ENCODE measurements around the gene ARID5B.

The ARID5B gene

DNA sequence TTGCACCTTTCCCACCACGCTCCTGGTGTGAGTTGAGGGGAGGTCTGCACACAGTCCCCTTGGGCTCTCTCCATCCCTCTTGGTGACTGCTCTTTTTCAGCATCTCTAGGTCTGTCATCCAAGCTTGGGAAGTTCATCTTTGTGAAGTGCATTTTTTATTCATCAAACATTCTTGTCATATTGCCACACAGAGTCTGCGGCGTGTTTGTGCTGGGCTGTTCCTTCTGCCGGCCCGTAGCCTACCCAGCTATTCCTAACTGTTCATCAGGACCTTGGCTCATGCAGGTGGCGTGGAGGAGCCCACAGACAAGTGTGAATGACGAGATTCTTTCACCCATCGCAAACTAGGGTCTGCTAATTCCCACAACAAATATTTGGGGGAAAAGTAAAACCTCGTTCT is 202.4 kb downstream of the ARID5B start:
- DNase-seq (ENCODE audit: low read depth in 2 of 2), result no peak

DNA sequence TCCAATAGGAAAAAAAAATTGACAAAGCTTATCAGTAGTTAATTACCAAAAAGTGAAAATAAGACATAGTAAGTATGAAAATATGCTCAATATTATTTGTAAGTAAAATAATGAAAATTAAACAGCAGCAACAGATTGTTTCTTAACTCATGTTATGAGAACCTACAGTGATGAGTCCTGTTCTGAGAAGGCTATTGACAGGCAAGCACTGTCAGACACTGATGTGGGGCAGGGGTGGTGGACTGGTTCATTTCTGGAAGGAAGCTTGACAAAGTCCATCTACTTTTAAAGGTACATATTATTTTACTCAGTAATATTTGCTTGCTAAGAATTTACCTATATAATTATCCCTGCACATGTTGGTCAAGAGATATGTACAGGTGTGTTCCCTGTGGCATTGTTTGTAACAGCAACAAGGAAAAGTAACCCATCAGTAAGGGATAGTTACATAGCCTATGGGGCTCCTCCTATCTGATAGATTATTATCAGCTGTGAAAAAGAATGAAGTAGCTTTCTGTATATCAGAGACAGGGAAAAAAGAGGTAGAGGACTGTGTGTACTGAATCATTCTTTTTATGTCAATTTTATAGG is 205.5 kb downstream of the ARID5B start:
- DNase-seq (ENCODE audit: low read depth in 2 of 2), result no peak

DNA sequence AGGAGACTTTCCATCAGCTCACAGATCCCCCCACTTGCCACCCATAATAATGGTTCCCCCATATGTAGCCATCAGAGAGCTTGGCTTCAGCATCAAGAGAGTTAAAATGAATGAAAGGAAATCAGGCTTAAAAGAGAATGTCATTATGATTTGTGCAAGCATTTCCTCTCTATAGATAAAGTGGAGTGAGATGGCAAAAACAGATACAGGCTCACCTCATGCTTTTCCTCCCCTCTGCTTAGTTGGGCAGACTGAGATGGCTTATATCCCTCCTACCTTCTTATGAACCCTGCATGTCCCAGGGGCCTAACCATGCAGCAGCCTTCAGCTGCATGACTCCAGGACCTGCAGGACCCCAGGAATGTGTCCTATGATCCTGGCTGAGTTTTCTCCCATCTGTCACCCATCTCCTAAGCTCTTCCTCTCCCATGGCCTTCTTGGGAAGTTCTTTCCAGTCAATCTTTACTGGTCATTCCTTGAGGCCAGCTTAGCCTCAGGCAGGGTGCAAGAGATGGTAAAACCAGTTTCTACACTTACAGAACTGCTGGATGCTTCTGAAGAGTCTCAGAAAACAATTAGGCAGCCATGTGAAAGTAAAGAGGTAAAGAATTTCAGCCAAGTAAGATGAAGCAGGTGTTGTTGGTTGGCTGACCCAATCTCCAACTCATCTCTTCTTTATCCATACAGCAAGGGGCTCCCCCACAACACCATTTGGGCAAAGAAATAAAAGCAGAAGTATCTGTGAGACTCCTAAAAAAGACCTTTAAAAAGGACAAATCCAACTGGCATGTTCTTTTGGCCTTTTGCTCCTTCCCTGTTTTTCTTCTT is 207.5 kb downstream of the ARID5B start:
- DNase-seq (ENCODE audit: low read depth in 2 of 2), result no peak

DNA sequence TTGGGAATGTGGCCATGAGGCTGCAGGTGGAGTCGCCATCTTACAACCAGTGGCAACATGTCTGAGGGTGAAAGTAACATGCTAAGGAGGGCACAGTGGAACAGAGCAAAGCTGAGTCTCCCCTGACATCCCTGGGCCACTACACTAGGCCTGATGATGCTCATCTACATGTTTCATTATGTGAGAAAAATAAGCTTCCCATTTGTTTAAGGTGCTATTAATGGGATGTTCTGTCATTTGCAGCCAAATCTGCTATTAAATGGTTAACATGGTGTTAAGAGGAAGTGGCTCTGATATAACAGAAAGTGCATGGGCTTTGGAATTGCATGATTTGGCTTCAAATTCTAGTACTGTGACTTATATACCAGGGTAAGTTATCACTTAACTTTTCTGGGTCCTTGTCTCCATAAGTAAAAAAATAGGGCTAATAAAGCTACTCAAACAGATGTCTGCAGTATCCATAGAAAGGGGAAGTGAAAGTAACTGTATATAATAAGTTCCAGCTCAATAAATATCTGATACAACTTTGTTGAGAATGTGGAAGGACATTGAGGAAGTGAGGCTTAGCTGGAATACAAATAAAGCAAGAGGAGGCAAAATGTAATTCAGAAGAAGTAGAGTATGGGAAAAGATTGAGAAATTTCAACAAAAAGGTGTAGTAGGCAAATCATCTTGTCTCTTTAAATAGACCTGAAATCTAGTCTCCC is 208.2 kb downstream of the ARID5B start:
- DNase-seq (ENCODE audit: low read depth in 2 of 2), result no peak

DNA sequence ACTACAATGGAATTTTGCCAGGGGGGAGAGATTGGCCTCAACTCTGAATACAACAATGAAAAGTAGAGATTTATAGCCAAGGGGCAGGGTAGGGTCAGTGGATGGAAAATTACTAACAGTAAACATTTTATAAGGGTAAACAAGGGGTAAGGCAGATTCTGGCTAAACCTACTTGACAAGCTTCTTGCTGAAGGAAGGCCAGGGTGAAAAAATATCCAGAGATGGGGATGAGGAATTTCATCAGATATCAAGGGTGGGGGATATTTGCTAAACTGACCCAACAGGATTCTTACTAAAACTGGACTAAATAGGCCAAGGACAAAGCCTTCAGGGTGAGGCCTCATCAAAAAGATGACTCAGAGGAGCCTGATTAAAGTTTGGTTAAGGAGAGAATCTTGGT is 210.8 kb downstream of the ARID5B start:
- no peak for DNase-seq (ENCODE audit: low read depth in 2 of 2)

DNA sequence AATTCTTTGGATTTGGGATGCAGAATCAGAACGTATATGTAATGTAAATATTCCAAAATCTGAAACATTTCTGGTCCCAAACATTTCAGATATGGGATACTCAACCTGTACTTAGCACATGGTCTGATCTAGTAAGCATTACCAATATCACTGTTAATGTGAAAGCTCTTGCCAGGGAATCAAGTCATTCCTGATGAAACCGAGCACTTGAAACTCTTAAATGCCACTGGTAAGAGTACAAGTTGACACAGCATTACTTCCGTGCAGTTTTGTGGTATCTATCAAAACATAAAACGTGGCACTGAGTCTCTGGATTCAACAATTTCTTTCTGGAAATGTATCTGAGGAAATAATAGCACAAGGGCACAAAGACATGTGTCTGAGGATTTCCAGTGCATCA is 211.5 kb downstream of the ARID5B start:
- DNase-seq (ENCODE audit: low read depth in 2 of 2), result no peak

DNA sequence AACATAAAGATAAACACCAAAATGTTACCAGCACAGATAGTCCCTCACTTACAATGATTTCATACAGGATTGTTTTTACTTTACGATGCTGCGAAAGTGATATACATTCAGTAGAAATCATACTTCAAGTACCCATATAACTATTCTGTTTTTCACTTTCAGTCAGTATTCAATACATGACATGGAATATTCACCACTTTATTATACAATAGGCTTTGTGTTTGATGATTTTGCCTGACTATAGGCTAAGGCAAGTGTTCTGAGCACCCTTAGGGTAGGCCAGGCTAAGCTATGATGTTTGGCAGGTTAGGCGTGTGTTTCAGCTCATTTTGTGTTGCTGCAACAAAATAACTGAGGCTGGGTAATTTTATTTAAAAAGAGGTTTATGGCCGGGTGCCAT is 212.2 kb downstream of the ARID5B start:
- DNase-seq (ENCODE audit: low read depth in 2 of 2), result no peak

DNA sequence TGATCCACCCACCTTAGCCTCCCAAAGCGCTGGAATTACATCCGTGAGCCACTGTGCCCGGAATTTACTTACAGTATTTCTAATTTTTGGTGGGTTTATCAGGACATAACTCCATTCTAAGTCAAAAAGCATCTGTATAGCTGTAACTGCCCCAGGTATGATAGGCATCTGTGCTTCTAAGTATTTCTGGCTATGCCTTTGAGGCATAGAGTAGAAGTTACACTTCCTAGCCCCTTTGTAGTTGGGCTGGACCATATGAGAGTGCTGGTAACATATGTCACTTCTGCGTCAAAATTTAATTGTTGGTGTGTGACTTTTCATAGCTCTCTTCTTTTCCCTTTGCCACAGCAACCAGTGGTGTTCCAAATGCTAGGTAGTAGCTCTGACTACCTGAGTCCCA is 213.8 kb downstream of the ARID5B start:
- no peak for DNase-seq (ENCODE audit: low read depth in 2 of 2)

DNA sequence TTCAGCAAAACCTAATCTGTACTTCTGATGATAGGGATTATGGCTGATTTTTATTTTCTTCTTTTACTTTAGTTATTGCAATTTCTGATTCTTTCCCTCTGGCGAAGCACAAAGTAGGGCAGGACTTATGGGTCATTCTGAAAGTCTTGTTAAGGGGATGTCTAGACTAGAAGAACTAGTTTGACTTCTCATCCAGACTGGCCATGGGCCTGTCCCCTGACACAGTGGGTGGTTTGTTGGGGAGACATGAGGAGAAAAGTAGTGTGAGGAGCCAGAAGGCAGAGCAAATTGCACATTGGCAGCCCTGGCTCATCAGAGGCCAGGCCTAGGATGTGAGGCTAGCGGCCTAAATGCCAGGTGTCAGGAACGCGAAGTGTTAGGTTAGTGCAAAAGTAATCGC is 214.3 kb downstream of the ARID5B start:
- DNase-seq (ENCODE audit: low read depth in 2 of 2), result no peak

DNA sequence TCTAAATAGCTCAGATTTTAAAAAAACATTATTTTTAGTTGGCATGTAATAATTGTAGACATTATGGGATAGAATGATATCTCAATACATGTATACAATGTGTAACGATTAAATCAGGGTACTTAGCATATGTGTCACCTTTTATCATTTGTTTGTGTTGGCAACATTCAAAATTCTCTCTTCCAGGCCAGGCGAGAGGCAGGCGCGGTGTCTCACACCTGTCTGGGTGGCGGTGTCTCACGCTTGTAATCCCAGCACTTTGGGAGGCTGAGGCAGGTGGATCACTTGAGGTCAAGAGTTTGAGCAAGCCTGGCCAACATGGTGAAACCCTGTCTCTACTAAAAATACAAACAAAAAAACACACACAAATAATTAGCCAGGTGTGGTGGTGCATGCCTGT is 215.4 kb downstream of the ARID5B start:
- DNase-seq (ENCODE audit: low read depth in 2 of 2), result no peak

DNA sequence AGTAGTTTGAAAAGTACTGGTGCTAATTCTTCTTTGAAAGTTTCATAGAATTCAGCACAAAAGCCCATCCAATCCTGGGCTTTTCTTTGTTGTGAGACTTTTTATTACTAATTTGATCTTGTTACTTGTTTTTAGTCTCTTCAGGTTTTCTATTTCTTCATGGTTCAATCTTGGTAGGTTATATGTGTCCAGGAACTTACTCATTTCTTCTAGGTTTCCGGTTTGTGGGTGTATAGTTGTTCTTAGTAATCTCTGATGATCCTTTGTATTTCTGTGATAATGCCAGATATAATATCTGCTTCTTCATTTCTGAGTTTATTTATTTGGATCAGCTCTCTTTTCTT is 219.7 kb downstream of the ARID5B start:
- DNase-seq (ENCODE audit: low read depth in 2 of 2), result no peak

DNA sequence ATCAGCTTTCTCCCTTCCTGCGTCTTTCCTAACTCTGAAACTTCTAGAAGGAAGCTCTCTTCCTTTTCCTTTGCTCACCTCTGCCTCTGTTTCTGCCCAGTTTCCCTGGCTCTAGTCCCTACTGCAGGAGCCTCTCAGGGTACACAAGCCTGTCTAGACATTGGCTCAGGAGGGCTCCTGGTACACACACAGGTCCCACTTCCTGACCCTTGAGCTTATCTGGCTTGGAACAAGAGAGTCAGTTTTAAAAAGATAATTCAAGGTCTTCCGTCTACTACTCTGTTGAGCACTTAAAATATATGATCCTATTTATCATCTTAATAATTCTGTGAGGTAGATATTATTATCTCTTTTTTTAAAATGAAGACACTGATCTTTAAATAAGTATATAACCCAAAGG is 226.5 kb downstream of the ARID5B start:
- no peak for DNase-seq (ENCODE audit: low read depth in 2 of 2)

DNA sequence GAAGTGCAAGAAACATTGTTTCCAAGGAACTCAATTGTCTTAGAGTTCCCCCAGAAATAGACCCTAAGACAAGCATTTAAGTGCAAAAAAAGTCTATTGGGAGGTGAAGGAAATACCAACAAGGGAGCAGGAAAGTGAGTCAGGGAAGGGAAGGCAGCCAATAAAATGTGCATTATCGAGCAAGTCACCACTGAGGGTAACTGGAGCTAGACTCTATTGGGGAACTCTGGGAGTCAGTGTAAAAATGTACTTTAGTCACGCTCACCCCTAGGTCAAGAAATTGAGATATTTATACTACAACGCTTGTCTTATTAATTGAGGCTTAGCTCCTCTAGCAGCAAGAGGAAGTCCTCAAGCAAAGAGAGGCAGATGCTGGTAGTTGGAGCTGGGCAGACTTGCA is 229.4 kb downstream of the ARID5B start:
- no peak for DNase-seq (ENCODE audit: low read depth in 2 of 2)

DNA sequence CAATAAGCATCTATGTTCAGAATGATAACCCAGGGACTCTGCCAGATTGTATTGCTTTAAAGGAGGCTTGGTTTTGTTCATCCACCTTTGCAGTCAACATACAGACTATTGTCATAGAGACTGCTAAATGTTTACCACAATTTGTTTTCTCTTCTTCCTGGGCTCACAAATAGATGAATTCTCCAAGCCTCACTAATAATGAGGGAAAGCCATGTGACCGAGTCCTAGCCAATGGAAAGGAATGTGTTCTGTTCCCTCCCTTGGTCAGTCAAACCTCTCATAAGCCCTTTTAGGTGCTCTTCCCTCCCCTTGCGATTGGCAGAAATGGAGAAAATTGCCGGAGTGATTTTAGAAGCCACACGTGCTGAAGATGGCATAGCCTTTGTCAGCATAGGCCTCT is 230.2 kb downstream of the ARID5B start:
- DNase-seq (ENCODE audit: low read depth in 2 of 2), result no peak

DNA sequence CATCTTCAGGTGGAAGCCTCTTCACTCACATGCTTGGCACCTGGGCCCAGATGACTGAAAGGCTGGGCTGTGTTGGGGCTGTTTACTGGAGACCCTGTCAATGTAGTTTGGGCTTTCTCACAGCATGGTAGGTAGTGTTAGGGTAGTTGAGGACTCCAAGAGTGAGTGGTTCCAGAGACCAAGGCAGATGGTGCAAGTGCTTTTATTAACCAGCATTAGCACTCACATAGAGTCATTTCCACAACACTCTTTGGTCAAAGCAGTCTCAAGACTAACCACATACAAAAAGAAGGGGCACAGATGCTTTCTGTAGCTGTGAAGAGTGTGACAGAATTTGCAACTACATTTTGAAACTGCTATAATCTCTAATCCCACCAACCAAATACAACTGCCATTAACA is 232.1 kb downstream of the ARID5B start:
- no peak for DNase-seq (ENCODE audit: low read depth in 2 of 2)

DNA sequence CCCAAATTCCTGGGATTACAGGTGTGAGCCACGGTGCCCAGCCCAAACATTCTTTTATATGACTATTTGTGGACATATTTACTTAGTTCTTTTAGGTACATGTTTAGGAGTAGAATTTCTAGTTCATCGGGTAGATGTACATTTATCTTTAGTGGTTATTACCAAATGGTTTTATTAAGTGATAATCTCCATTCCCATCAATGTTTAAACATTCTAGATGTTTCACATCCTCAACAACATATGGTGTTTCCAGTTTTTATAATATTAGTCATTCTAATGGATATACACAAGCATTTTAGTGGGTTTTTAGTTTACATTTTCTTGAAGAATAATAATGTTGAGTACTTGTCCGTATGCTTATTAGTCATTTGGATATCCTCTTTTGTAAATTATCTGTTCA is 235.4 kb downstream of the ARID5B start:
- no peak for DNase-seq (ENCODE audit: low read depth in 2 of 2)

Measured in stimulated activated CD4-positive, alpha-beta T cell treated with anti-CD3 and anti-CD28 coated beads, Interleukin-1b, Interleukin-23, amount 100 ng/mL, for 4 hours (primary cell).